ENCODE data around the gene RBM39.

DNA sequence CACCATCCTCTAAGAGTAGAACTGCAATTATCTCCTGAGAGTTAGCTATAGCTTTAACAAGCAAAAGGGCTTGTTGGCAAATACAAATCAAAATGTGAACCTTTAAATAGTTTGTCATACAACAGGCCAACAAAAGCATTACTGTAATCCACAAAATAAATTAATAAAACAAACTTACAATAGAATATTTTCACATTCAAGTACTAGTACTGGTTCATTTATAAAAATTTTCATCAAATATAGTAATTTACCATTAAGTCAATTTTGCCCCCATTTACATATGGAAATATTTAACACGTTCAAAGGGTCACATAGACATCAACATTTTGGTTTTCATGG is 9.4 kb downstream of the RBM39 start:
- TF ChIP-seq POLR2A (IDR thresholded peaks at IDR 0.05): no peak
- TF ChIP-seq, protein P1, sequence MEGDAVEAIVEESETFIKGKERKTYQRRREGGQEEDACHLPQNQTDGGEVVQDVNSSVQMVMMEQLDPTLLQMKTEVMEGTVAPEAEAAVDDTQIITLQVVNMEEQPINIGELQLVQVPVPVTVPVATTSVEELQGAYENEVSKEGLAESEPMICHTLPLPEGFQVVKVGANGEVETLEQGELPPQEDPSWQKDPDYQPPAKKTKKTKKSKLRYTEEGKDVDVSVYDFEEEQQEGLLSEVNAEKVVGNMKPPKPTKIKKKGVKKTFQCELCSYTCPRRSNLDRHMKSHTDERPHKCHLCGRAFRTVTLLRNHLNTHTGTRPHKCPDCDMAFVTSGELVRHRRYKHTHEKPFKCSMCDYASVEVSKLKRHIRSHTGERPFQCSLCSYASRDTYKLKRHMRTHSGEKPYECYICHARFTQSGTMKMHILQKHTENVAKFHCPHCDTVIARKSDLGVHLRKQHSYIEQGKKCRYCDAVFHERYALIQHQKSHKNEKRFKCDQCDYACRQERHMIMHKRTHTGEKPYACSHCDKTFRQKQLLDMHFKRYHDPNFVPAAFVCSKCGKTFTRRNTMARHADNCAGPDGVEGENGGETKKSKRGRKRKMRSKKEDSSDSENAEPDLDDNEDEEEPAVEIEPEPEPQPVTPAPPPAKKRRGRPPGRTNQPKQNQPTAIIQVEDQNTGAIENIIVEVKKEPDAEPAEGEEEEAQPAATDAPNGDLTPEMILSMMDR (IDR thresholded peaks at IDR 0.05): no peak
